ENCODE measurements around the gene SH3GLB2. TPM values are rescaled to one million over a fixed set of nuclear protein-coding genes. Genes with fewer than 3 reads are reported as not detected.
"Not testable (repeated sequence)": the region's sequence is repeated elsewhere in the genome, so short reads cannot be mapped to it uniquely, and the experiment has no call there.

The SH3GLB2 gene
- total and polyA plus RNA-seq, 4 donors: 5.0 to 26.9 (median 18.3) TPM

DNA sequence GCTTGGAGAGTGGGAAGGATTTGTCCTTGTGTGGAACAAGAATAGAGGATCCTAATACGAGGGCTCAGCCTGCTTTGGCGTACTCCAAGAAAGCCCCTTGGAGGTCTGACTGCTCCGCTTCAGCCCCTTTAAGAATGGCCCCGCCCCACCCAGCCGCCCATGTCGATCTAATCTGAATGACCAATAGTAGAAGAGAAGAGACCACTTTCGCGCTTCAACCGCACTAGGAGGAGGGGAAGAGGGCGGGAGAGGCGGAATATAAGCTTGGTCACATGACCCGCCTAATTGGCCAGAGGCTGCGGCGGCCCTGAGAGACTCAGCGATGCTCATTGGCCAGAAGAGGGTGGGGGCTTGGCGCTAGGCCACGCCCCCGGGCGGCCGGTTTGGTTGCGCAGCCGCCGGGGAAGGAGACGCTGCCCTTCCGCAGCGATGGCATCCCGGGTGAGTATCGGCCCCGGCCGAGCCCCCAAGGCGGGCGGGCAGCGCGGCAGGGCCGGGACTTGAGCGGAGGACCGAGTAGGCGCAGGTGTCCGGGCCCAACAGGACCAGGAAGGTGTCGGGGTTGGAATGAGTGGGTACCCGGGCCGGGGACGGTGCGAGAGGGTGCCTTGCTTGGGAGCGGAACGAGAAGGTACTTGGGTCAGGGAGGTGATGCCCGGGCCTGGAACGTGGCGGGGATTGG, 8.3 kb upstream of the SH3GLB2 start, which contains the start of gene MIGA2:
MIGA2 (plus strand) TSS at position 386 of the 682 bp plus-strand sequence. CDS start 3,969 bp downstream, outside the sequence.
- TF ChIP-seq EGR1 (IDR thresholded peaks at IDR 0.05; ENCODE audit: low read depth in 2 of 2) (peak in 1 of 2 donors; percentile 27), FOXA2 (IDR thresholded peaks at IDR 0.05) (peak; percentile 15), SP1 (IDR thresholded peaks at IDR 0.05) (peak; percentile 87), TAF1 (conservative IDR thresholded peaks at IDR 0.05) (peak; percentile 44), RXRA (IDR thresholded peaks at IDR 0.05) (peak; percentile 29 to 44), JUND (IDR thresholded peaks at IDR 0.05) (peak in 1 of 2 donors; percentile 24), GABPA (IDR thresholded peaks at IDR 0.05 in 1 of 2, conservative IDR thresholded peaks at IDR 0.05 in 1 of 2) (peak in 1 of 2 donors; percentile 78), NR2F2 (IDR thresholded peaks at IDR 0.05) (no peak), RAD21 (IDR thresholded peaks at IDR 0.05) (peak; percentile 32 to 43), HNF4A (conservative IDR thresholded peaks at IDR 0.05) (peak; percentile 33 to 38), YY1 (IDR thresholded peaks at IDR 0.05) (peak; percentile 88), FOXA1 (IDR thresholded peaks at IDR 0.05) (no peak), HNF4G (IDR thresholded peaks at IDR 0.05) (no peak)
- TF ChIP-seq, protein P1, sequence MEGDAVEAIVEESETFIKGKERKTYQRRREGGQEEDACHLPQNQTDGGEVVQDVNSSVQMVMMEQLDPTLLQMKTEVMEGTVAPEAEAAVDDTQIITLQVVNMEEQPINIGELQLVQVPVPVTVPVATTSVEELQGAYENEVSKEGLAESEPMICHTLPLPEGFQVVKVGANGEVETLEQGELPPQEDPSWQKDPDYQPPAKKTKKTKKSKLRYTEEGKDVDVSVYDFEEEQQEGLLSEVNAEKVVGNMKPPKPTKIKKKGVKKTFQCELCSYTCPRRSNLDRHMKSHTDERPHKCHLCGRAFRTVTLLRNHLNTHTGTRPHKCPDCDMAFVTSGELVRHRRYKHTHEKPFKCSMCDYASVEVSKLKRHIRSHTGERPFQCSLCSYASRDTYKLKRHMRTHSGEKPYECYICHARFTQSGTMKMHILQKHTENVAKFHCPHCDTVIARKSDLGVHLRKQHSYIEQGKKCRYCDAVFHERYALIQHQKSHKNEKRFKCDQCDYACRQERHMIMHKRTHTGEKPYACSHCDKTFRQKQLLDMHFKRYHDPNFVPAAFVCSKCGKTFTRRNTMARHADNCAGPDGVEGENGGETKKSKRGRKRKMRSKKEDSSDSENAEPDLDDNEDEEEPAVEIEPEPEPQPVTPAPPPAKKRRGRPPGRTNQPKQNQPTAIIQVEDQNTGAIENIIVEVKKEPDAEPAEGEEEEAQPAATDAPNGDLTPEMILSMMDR (IDR thresholded peaks at IDR 0.05; ENCODE audit: low read depth, low read length, missing input control): no peak
- TF ChIP-seq, protein P2, sequence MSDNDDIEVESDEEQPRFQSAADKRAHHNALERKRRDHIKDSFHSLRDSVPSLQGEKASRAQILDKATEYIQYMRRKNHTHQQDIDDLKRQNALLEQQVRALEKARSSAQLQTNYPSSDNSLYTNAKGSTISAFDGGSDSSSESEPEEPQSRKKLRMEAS (IDR thresholded peaks at IDR 0.05): no peak
- TF ChIP-seq, protein P3, sequence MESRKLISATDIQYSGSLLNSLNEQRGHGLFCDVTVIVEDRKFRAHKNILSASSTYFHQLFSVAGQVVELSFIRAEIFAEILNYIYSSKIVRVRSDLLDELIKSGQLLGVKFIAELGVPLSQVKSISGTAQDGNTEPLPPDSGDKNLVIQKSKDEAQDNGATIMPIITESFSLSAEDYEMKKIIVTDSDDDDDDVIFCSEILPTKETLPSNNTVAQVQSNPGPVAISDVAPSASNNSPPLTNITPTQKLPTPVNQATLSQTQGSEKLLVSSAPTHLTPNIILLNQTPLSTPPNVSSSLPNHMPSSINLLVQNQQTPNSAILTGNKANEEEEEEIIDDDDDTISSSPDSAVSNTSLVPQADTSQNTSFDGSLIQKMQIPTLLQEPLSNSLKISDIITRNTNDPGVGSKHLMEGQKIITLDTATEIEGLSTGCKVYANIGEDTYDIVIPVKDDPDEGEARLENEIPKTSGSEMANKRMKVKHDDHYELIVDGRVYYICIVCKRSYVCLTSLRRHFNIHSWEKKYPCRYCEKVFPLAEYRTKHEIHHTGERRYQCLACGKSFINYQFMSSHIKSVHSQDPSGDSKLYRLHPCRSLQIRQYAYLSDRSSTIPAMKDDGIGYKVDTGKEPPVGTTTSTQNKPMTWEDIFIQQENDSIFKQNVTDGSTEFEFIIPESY (IDR thresholded peaks at IDR 0.05): no peak
- TF ChIP-seq, protein P4, sequence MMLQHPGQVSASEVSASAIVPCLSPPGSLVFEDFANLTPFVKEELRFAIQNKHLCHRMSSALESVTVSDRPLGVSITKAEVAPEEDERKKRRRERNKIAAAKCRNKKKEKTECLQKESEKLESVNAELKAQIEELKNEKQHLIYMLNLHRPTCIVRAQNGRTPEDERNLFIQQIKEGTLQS (IDR thresholded peaks at IDR 0.05): no peak
- TF ChIP-seq, protein P5, sequence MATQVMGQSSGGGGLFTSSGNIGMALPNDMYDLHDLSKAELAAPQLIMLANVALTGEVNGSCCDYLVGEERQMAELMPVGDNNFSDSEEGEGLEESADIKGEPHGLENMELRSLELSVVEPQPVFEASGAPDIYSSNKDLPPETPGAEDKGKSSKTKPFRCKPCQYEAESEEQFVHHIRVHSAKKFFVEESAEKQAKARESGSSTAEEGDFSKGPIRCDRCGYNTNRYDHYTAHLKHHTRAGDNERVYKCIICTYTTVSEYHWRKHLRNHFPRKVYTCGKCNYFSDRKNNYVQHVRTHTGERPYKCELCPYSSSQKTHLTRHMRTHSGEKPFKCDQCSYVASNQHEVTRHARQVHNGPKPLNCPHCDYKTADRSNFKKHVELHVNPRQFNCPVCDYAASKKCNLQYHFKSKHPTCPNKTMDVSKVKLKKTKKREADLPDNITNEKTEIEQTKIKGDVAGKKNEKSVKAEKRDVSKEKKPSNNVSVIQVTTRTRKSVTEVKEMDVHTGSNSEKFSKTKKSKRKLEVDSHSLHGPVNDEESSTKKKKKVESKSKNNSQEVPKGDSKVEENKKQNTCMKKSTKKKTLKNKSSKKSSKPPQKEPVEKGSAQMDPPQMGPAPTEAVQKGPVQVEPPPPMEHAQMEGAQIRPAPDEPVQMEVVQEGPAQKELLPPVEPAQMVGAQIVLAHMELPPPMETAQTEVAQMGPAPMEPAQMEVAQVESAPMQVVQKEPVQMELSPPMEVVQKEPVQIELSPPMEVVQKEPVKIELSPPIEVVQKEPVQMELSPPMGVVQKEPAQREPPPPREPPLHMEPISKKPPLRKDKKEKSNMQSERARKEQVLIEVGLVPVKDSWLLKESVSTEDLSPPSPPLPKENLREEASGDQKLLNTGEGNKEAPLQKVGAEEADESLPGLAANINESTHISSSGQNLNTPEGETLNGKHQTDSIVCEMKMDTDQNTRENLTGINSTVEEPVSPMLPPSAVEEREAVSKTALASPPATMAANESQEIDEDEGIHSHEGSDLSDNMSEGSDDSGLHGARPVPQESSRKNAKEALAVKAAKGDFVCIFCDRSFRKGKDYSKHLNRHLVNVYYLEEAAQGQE (IDR thresholded peaks at IDR 0.05): peak; percentile 62
- under 1% methylated on average over 49 of the region's 49 CpGs for WGBS
- Histone ChIP-seq H3K9ac (ENCODE audit: low read depth in 1 of 2, low read length in 2 of 2) (peak within 1 kb of the TSS; percentile 52 to 61), H3K4me3 (ENCODE audit: low read depth in 1 of 3, low read length in 3 of 3) (peak within 1 kb of the TSS; percentile 86 to 96 (median 87)), H3K36me3 (ENCODE audit: control insufficient read depth in 4 of 4, insufficient read depth in 3 of 4, low read depth in 1 of 4, low read length in 3 of 4) (peaks cover 0 to under 1% (median 0%) of the 10 kb centered on the region in 4 donors), H3K9me3 (ENCODE audit: control insufficient read depth in 4 of 4, low read length in 3 of 4) (no peaks in the 10 kb centered on the region), H3K4me1 (ENCODE audit: control insufficient read depth in 4 of 4, insufficient read depth in 4 of 4, low read length in 3 of 4) (peaks cover 10 to 24% (median 19%) of the 10 kb centered on the region in 4 donors), H3K27ac (ENCODE audit: low read depth in 1 of 2, low read length in 2 of 2) (peak within 1 kb of the TSS in 1 of 2 donors; percentile 29), H3K27me3 (ENCODE audit: control insufficient read depth in 4 of 4, insufficient read depth in 4 of 4, low read length in 3 of 4) (no peaks in the 10 kb centered on the region)
- peak; percentile 91 for DNase-seq (ENCODE audit: low spot score)

DNA sequence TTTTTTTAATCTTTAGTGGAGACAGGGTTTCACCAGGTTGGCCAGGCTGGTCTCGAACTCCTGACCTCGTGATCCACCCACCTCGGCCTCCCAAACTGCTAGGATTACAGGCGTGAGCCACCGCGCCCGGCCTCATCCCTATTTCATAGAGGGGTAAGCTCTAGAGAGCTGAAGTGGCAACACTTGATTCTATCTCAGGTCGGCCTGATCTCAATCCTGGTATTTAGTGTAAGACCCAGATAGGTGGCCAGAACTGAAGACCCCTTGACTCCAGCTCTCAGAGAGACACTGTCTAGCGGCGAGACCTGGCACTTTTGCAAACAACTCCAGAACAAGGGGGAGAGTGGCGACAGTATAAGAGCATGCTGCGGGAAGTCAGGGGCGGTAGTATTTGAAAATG, 7.7 kb upstream of the SH3GLB2 start:
- Histone ChIP-seq H3K27ac (ENCODE audit: low read depth in 1 of 2, low read length in 2 of 2) (peak overlapping the region in 1 of 2 donors; percentile 29), H3K4me3 (ENCODE audit: low read depth in 1 of 3, low read length in 3 of 3) (peak overlapping the region; percentile 44 to 56 (median 53)), H3K9ac (ENCODE audit: low read depth in 1 of 2, low read length in 2 of 2) (peak overlapping the region in 1 of 2 donors; percentile 52), H3K4me1 (ENCODE audit: control insufficient read depth in 4 of 4, insufficient read depth in 4 of 4, low read length in 3 of 4) (peaks cover 10 to 24% (median 19%) of the 10 kb centered on the region in 4 donors)
- not testable (repeated sequence) for DNase-seq (ENCODE audit: low spot score); H3K9me3 ChIP-seq (ENCODE audit: control insufficient read depth in 4 of 4, low read length in 3 of 4); H3K36me3 ChIP-seq (ENCODE audit: control insufficient read depth in 4 of 4, insufficient read depth in 3 of 4, low read depth in 1 of 4, low read length in 3 of 4); H3K27me3 ChIP-seq (ENCODE audit: control insufficient read depth in 4 of 4, insufficient read depth in 4 of 4, low read length in 3 of 4)
- WGBS: 47% methylated on average over 13 of the region's 13 CpGs

All from liver (tissue), 9 donors.